ENCODE data around the gene ATP5F1B.

ATP5F1B gene

DNA sequence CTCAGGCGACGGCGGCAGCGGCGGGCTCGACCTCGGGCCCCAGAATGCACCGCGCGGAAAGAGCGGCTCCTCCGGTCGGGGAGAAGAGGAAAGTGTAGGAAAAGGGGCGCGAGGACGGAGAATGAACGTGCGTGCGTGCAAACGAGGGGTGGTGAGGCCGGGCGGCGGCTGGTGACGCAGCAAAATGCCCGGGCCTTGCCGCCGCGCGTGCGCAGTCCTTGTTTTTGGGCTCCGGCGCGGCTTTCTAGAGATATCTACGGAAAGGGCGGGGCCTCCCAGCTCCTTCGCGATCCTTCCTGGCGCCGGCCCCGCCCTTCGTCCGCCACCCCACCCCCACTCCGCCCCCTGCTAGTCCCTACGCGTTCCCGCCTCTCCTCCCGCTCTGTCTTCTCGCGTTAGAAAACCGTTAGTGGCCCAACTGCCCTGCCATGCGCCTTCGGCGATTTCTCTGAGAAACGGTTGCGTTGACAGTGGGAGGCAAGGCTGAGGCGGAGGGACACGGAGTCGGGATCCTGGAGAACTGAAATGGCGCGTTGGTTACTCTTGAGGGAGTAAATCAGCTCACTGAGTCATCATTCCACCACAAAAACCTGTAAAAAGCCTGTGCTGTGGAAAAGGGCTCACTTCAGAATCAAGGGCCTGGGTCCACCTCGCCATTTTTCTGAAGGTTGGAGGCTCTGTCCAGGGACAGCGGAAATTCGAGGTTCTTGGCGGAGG lies 42.5 kb upstream of the ATP5F1B start, which contains the start of gene PTGES3:
Gene PTGES3, minus strand, starts transcription at position 156 of the 717 bp plus-strand sequence. CDS start 285 bp downstream, outside the sequence.
- peak within 1 kb of the TSS; percentile 91 for H3K4me2 ChIP-seq (ENCODE audit: low read depth, low read length, poor library complexity, severe bottlenecking)
- H3K9me2 ChIP-seq (replicated peaks; ENCODE audit: insufficient read depth, low read length): no peaks in the 10 kb centered on the region
- peak within 1 kb of the TSS; percentile 93 for H3K9ac ChIP-seq (ENCODE audit: low read length)
- peaks cover 45% of the 10 kb centered on the region for H3K79me2 ChIP-seq (ENCODE audit: insufficient read depth, low read length)
- TF ChIP-seq, protein P1, sequence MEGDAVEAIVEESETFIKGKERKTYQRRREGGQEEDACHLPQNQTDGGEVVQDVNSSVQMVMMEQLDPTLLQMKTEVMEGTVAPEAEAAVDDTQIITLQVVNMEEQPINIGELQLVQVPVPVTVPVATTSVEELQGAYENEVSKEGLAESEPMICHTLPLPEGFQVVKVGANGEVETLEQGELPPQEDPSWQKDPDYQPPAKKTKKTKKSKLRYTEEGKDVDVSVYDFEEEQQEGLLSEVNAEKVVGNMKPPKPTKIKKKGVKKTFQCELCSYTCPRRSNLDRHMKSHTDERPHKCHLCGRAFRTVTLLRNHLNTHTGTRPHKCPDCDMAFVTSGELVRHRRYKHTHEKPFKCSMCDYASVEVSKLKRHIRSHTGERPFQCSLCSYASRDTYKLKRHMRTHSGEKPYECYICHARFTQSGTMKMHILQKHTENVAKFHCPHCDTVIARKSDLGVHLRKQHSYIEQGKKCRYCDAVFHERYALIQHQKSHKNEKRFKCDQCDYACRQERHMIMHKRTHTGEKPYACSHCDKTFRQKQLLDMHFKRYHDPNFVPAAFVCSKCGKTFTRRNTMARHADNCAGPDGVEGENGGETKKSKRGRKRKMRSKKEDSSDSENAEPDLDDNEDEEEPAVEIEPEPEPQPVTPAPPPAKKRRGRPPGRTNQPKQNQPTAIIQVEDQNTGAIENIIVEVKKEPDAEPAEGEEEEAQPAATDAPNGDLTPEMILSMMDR (IDR thresholded peaks at IDR 0.05; ENCODE audit: insufficient read depth, low read length, poor library complexity, severe bottlenecking): no peak
- TF ChIP-seq EZH2phosphoT487 (conservative IDR thresholded peaks at IDR 0.05; ENCODE audit: low read length): no peak
- H2AFZ ChIP-seq (ENCODE audit: low read depth, low read length, severe bottlenecking): peak within 1 kb of the TSS; percentile 54
- peaks cover 13% of the 10 kb centered on the region for H3K36me3 ChIP-seq (ENCODE audit: low read length)
- no peaks in the 10 kb centered on the region for H3K9me3 ChIP-seq (ENCODE audit: insufficient read depth, low read length)
- peak within 1 kb of the TSS; percentile 85 for H3K4me3 ChIP-seq (ENCODE audit: insufficient read depth, low read length, poor library complexity, severe bottlenecking)
- H3F3A ChIP-seq (ENCODE audit: insufficient read depth): peaks cover 33% of the 10 kb centered on the region
- peak within 1 kb of the TSS; percentile 91 for H3K27ac ChIP-seq (ENCODE audit: low read depth, low read length)
- H4K20me1 ChIP-seq (ENCODE audit: low read depth, low read length): peaks cover 11% of the 10 kb centered on the region; the same call in 1 of the 2 replicates
- H3K27me3 ChIP-seq (ENCODE audit: low read length): no peaks in the 10 kb centered on the region

DNA sequence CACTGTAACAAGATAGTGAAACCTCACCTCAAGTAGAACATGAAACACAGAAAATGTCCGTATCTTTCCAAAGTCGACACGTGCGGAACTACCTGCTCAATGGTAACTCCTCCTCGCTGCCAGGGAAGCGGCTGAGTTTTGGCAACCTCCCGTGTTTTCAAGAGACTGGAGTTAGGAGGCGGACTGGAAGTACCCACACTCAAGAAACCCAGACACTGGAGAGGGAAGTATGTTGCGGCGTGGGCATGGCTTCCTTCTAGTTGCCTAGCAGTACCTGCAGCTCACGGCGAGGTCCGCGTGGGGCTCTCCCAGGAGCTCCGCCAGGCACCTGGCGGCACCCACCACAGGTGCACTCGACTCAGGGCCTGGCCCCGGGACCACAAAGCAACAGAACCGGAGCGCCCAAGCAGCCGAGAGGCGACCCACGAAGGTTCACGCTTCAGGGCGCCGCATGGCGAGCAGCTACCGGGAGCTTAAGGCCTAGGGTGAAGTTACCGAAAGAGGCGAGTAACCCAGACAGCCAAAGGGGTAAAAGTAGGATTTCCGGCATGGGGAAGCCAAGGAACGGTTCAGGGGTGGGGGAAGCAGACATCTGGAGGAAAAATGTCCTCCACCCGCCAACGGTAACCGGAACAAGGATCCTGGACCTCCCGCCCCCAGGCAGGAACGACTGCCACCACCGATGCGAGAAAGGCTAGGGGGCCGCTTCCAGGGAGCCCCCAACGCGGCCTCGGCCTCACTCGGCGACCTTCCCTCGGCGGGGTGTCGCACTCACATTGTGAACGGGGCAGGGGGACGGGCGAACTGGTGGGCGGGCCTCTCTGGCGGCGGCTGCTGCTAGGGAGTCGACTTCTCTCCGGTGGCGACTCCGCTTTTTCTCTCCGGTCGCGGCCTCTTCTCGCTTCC lies 41.7 kb upstream of the ATP5F1B start:
- no peak overlapping the region for H2AFZ ChIP-seq (ENCODE audit: low read depth, low read length, severe bottlenecking)
- peaks cover 33% of the 10 kb centered on the region for H3F3A ChIP-seq (ENCODE audit: insufficient read depth)
- H3K27me3 ChIP-seq (ENCODE audit: low read length): no peaks in the 10 kb centered on the region
- peak overlapping the region; percentile 91 for H3K27ac ChIP-seq (ENCODE audit: low read depth, low read length)
- TF ChIP-seq, protein P1 (IDR thresholded peaks at IDR 0.05; ENCODE audit: insufficient read depth, low read length, poor library complexity, severe bottlenecking): no peak
- no peak for TF ChIP-seq EZH2phosphoT487 (conservative IDR thresholded peaks at IDR 0.05; ENCODE audit: low read length)
- H3K4me3 ChIP-seq (ENCODE audit: insufficient read depth, low read length, poor library complexity, severe bottlenecking): peak overlapping the region; percentile 75
- H3K36me3 ChIP-seq (ENCODE audit: low read length): peaks cover 13% of the 10 kb centered on the region
- no peaks in the 10 kb centered on the region for H3K9me3 ChIP-seq (ENCODE audit: insufficient read depth, low read length)
- H3K9ac ChIP-seq (ENCODE audit: low read length): peak overlapping the region; percentile 93
- H3K4me2 ChIP-seq (ENCODE audit: low read depth, low read length, poor library complexity, severe bottlenecking): peak overlapping the region; percentile 91
- peaks cover 16% of the 10 kb centered on the region; the same call in 1 of the 2 replicates for H4K20me1 ChIP-seq (ENCODE audit: low read depth, low read length)
- H3K9me2 ChIP-seq (replicated peaks; ENCODE audit: insufficient read depth, low read length): no peaks in the 10 kb centered on the region
- H3K79me2 ChIP-seq (ENCODE audit: insufficient read depth, low read length): peaks cover 53% of the 10 kb centered on the region

DNA sequence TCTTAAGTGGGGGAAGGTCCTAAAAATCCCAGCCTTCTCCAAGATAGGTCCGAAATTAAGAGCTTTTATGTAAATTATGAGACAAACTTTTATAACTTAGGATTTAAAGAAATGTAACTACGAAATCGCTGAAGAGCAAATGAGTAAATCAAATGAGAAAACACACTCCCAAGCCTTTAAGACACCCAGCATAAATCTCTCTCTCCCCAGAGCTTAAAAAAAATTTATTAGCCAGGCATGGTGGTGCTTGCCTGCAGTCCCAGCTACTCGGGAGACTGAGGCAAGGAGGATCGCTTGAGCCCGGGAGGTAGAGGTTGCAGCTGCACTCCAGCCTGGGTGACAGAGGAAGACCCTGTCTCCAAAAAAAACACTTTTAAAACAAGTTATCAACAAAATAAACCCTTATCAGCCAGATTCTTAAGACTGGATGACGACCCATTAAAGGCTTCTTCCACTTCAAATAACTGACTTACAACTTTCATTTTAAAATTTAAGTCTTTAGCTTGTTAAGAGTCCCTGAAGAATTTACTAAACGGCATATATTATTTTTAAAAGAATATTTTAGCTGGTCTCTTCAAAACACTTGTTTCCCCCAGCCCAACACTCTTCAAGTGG lies 39.1 kb upstream of the ATP5F1B start:
- no peaks in the 10 kb centered on the region for H3K9me2 ChIP-seq (replicated peaks; ENCODE audit: insufficient read depth, low read length)
- H3F3A ChIP-seq (ENCODE audit: insufficient read depth): peaks cover 29% of the 10 kb centered on the region
- no peak overlapping the region for H2AFZ ChIP-seq (ENCODE audit: low read depth, low read length, severe bottlenecking)
- no peaks in the 10 kb centered on the region for H3K9me3 ChIP-seq (ENCODE audit: insufficient read depth, low read length)
- peaks cover 21% of the 10 kb centered on the region for H3K36me3 ChIP-seq (ENCODE audit: low read length)
- H3K27me3 ChIP-seq (ENCODE audit: low read length): no peaks in the 10 kb centered on the region
- peak overlapping the region; percentile 91 for H3K4me2 ChIP-seq (ENCODE audit: low read depth, low read length, poor library complexity, severe bottlenecking)
- peak overlapping the region; percentile 93 for H3K9ac ChIP-seq (ENCODE audit: low read length)
- H3K27ac ChIP-seq (ENCODE audit: low read depth, low read length): peak overlapping the region; percentile 64
- H3K79me2 ChIP-seq (ENCODE audit: insufficient read depth, low read length): peaks cover 79% of the 10 kb centered on the region
- TF ChIP-seq, protein P1 (IDR thresholded peaks at IDR 0.05; ENCODE audit: insufficient read depth, low read length, poor library complexity, severe bottlenecking): no peak
- no peak for TF ChIP-seq EZH2phosphoT487 (conservative IDR thresholded peaks at IDR 0.05; ENCODE audit: low read length)
- H4K20me1 ChIP-seq (ENCODE audit: low read depth, low read length): peaks cover 23% of the 10 kb centered on the region
- peak overlapping the region; percentile 75 for H3K4me3 ChIP-seq (ENCODE audit: insufficient read depth, low read length, poor library complexity, severe bottlenecking)
